Fibroblast of skin of scalp (primary cell): ENCODE results near the gene DISP2.
A peak's percentile ranks its signal among the peaks of the same experiment; 100 is the strongest.

Source experiments
- DNase-seq: peaks from one replicate; pipeline ENCODE4 v3.0.0-alpha.2; 2013

DISP2 gene

GRCh38 chr15:40328751-40329150 lies 29.3 kb upstream of the DISP2 start:
- DNase-seq = no peak

- DNase-seq = peak; percentile 47
Measured at GRCh38 chr15:40329804-40330203, 28.2 kb upstream of the DISP2 start.

GRCh38 chr15:40330368-40330836 lies 27.6 kb upstream of the DISP2 start:
- DNase-seq = no peak

GRCh38 chr15:40331026-40331425 lies 27.0 kb upstream of the DISP2 start:
- no peak for DNase-seq

GRCh38 chr15:40331637-40332036 lies 26.4 kb upstream of the DISP2 start:
- no peak for DNase-seq

GRCh38 chr15:40332113-40332781 lies 25.8 kb upstream of the DISP2 start:
- DNase-seq = no peak

- DNase-seq = peak; percentile 79
Measured at GRCh38 chr15:40333922-40334492, 24.0 kb upstream of the DISP2 start.

GRCh38 chr15:40334541-40334940 lies 23.5 kb upstream of the DISP2 start:
- DNase-seq = no peak

GRCh38 chr15:40334941-40335795 lies 22.9 kb upstream of the DISP2 start:
- DNase-seq = no peak

GRCh38 chr15:40335938-40336743 lies 21.9 kb upstream of the DISP2 start:
- no peak for DNase-seq

GRCh38 chr15:40336744-40337122 lies 21.3 kb upstream of the DISP2 start:
- DNase-seq = no peak

- no peak for DNase-seq
Measured at GRCh38 chr15:40337597-40337996, 20.4 kb upstream of the DISP2 start.

GRCh38 chr15:40338041-40338657 lies 19.9 kb upstream of the DISP2 start:
- peak; percentile 87 for DNase-seq

- peak; percentile 97 for DNase-seq
Measured at GRCh38 chr15:40338921-40339620, 18.9 kb upstream of the DISP2 start.

- peak; percentile 52 for DNase-seq
Measured at GRCh38 chr15:40339621-40339945, 18.4 kb upstream of the DISP2 start.

- DNase-seq = peak; percentile 93
Measured at GRCh38 chr15:40340038-40340739, 17.8 kb upstream of the DISP2 start.

- peak; percentile 94 for DNase-seq
Measured at GRCh38 chr15:40340740-40341400, 17.1 kb upstream of the DISP2 start, which contains the start of gene CCDC9B. TSS of gene CCDC9B (minus strand) at chr15:40340939. CDS start at chr15:40340819, 120 bp downstream.

GRCh38 chr15:40342416-40343320 lies 15.4 kb upstream of the DISP2 start:
- no peak for DNase-seq

- DNase-seq = peak; percentile 94
Measured at GRCh38 chr15:40343512-40343911, 14.5 kb upstream of the DISP2 start.
